K562 (cell line): ENCODE measurements around the gene SERPINA10. TPM values are rescaled to one million over a fixed set of nuclear protein-coding genes. Genes with fewer than 3 reads are reported as not detected.

Source experiments
- ATAC-seq: fragments of 200-7000 bp; cut with Tn5 transposase; 3 replicates; pipeline ENCODE4 v1.9.1; 2020; ENCODE audit warnings: moderate library complexity
- BruUV-seq: library from RNA; stranded (reverse); fragments of 400-500 nt; replicated peaks from 2 replicates; lab custom pipeline; 2021; lab: Mats Ljungman, UMichigan
- CTCF ChIA-PET: fragments of 300-600 bp; formaldehyde crosslinking; extraction: SDS; loops from one replicate; lab custom pipeline; 2021; ENCODE audit warnings: low intra/inter-chr PET ratio; lab: Yijun Ruan, JAX
- POLR2A ChIA-PET: fragments of 300-600, 350-650 bp; sonication (Branson Sonifier 250); formaldehyde crosslinking; extraction: SDS; loops from one replicate; lab custom pipeline; 2021; ENCODE audit warnings: antibody characterized with exemption, inconsistent platforms; lab: Yijun Ruan, JAX
- DNase-seq, 4 experiments: peaks; one replicate each; pipeline versions ENCODE4 v3.0.0 to v3.0.0-alpha.2; 2011 to 2018; ENCODE audit warnings: low spot score in 3 of 4, mixed read lengths in 3 of 4; ENCODE audit errors: extremely low read depth in 1 of 4
- FAIRE-seq: peaks from 2 replicates; lab custom pipeline; 2011; peaks lifted over from hg19 to GRCh38; lab: Jason Lieb, UNC
- H2AFZ ChIP-seq: 2 replicates; pipeline ENCODE4 v1.6.0; 2011; ENCODE audit warnings: low read depth, low read length, control low read depth, inconsistent platforms
- H3K27ac ChIP-seq: fragments of 200-600 bp; 3 replicates; pipeline ENCODE4 v1.8.0; 2011; ENCODE audit warnings: low read depth, mild to moderate bottlenecking, control low read depth, inconsistent platforms, low read length, moderate library complexity, mixed read lengths; ENCODE audit errors: extremely low read depth
- H3K27me3 ChIP-seq, 2 experiments: fragments of 300-600 bp in 1 of 2; 2 replicates in 1 of 2; 3 replicates in 1 of 2; pipeline versions ENCODE4 v1.6.0 to v1.8.0; 2011; ENCODE audit warnings: inconsistent platforms in 2 of 2, low read length in 2 of 2, mild to moderate bottlenecking in 1 of 2, mixed read lengths in 1 of 2, moderate library complexity in 1 of 2; ENCODE audit not compliant: control insufficient read depth in 2 of 2, insufficient read depth in 2 of 2
- H3K36me3 ChIP-seq: fragments of 300-600 bp; 3 replicates; pipeline ENCODE4 v1.8.0; 2011; ENCODE audit warnings: mild to moderate bottlenecking, low read length, inconsistent platforms; ENCODE audit not compliant: control insufficient read depth, insufficient read depth
- H3K4me1 ChIP-seq, 2 experiments: fragments of 200-600 bp in 1 of 2; replicated peaks in 1 of 2; 2 replicates in 1 of 2; 3 replicates in 1 of 2; pipeline versions ENCODE4 v1.5.1 to v1.8.0; 2011; ENCODE audit warnings: inconsistent platforms in 2 of 2, low read length in 2 of 2, mild to moderate bottlenecking in 1 of 2, mixed read lengths in 1 of 2, moderate library complexity in 1 of 2; ENCODE audit not compliant: control insufficient read depth in 2 of 2, insufficient read depth in 2 of 2
- H3K4me2 ChIP-seq: 2 replicates; pipeline ENCODE4 v1.6.1; 2011; ENCODE audit warnings: low read length, control low read depth, inconsistent platforms, mixed read lengths; ENCODE audit not compliant: insufficient read depth
- H3K4me3 ChIP-seq: fragments of 200-600 bp; sonication (generic), shearing (Covaris generic); 2 replicates; pipeline ENCODE4 v1.5.1; 2016; ENCODE audit warnings: control low read depth, inconsistent platforms
- H3K79me2 ChIP-seq: fragments of 200-600 bp; 3 replicates; pipeline ENCODE4 v1.8.0; 2011; ENCODE audit warnings: low read length, inconsistent platforms; ENCODE audit not compliant: control insufficient read depth, insufficient read depth
- H3K9ac ChIP-seq, 2 experiments: 2 replicates each; pipeline versions ENCODE4 v1.6.0 to v1.6.1; 2011; ENCODE audit warnings: low read depth in 2 of 2, low read length in 2 of 2, control low read depth in 1 of 2, inconsistent platforms in 1 of 2, mild to moderate bottlenecking in 1 of 2, mixed read lengths in 1 of 2; ENCODE audit not compliant: insufficient read depth in 1 of 2
- H3K9me1 ChIP-seq: one replicate; pipeline ENCODE4 v1.6.0; 2011; ENCODE audit warnings: inconsistent platforms, mild to moderate bottlenecking, low read length, moderate library complexity; ENCODE audit not compliant: control insufficient read depth, insufficient read depth
- H3K9me3 ChIP-seq: replicated peaks from 2 replicates; pipeline ENCODE4 v1.5.1; 2011; ENCODE audit warnings: low read depth, low read length, inconsistent platforms; ENCODE audit not compliant: control insufficient read depth, insufficient read depth
- H4K20me1 ChIP-seq: replicated peaks from 2 replicates; pipeline ENCODE4 v1.6.1; 2011; ENCODE audit warnings: low read length, inconsistent platforms, mixed read lengths; ENCODE audit not compliant: control insufficient read depth, insufficient read depth
- ARHGAP35 ChIP-seq: fragments of 450-650 bp; IDR thresholded peaks from 2 replicates; pipeline ENCODE4 v1.6.1; 2018; ENCODE audit not compliant: partially characterized antibody
- ATF4 ChIP-seq: fragments of 450-650 bp; formaldehyde crosslinking; IDR thresholded peaks from 2 replicates; pipeline ENCODE4 v1.4.0; 2022; ENCODE audit warnings: mild to moderate bottlenecking, moderate library complexity
- ELK1 ChIP-seq: sonication (generic); formaldehyde crosslinking; IDR thresholded peaks from 2 replicates; pipeline ENCODE4 v1.8.1; 2022; ENCODE audit warnings: missing genetic modification reagents
- GTF2F1 ChIP-seq: IDR thresholded peaks from 2 replicates; pipeline ENCODE4 v1.6.1; 2011; ENCODE audit warnings: low read depth, low read length, improper control_type of control experiment
- HDAC8 ChIP-seq: fragments of 450-650 bp; IDR thresholded peaks from 2 replicates; pipeline ENCODE4 v1.6.1; 2016; ENCODE audit warnings: mild to moderate bottlenecking, missing genetic modification characterization, moderate library complexity, missing compliant biosample characterization
- TAF9B ChIP-seq: fragments of 450-650 bp; IDR thresholded peaks from 2 replicates; pipeline ENCODE4 v1.6.1; 2018; ENCODE audit warnings: mild to moderate bottlenecking; ENCODE audit not compliant: partially characterized antibody
- ZFP30 ChIP-seq: fragments of 250-450 bp; sonication (Bioruptor Pico); IDR thresholded peaks from 2 replicates; pipeline ENCODE4 v1.8.0; 2022; ENCODE audit warnings: moderate library complexity, mild to moderate bottlenecking, inconsistent platforms, borderline replicate concordance
- ZNF174 ChIP-seq: fragments of 250-450 bp; sonication (Bioruptor Pico); IDR thresholded peaks from 2 replicates; pipeline ENCODE4 v1.4.0; 2020; ENCODE audit warnings: mild to moderate bottlenecking
- ZNF217 ChIP-seq: sonication (generic); formaldehyde crosslinking; IDR thresholded peaks from 2 replicates; pipeline ENCODE4 v1.8.0; 2022; ENCODE audit warnings: mild to moderate bottlenecking, missing genetic modification reagents
- ZNF384 ChIP-seq: IDR thresholded peaks from 2 replicates; pipeline ENCODE4 v1.6.1; 2012; ENCODE audit warnings: low read depth, low read length, improper control_type of control experiment
- ZNF444 ChIP-seq: fragments of 250-450 bp; sonication (Bioruptor Pico); IDR thresholded peaks from 2 replicates; pipeline ENCODE4 v1.4.0; 2020; ENCODE audit warnings: mild to moderate bottlenecking, moderate library complexity
- WGBS: fragments of 100-300 bp; shearing (Covaris generic); methylation state at CpG from one replicate; pipeline ENCODE4 v1.1.6; 2016; ENCODE audit warnings: low coverage, mixed read lengths; ENCODE audit not compliant: insufficient coverage; ENCODE audit errors: missing lambda C conversion rate; 5-methylcytosine and 5-hydroxymethylcytosine counted together
- in situ Hi-C: fragments of 300-500 bp; cut with MboI; formaldehyde crosslinking; loops from 4 replicates; pipeline ENCODE4 v1.15.0; 2018; ENCODE audit warnings: inconsistent platforms, mixed read lengths
- intact Hi-C: fragments of 100-400 bp; cut with micrococcal nuclease; formaldehyde crosslinking; loops from 2 replicates; pipeline ENCODE4 v1.14.2; 2022
- polyA plus RNA-seq, 8 experiments: library from polyadenylated mRNA; depleted of rRNA in 4 of 8; stranded (reverse) in 5 of 8; unstranded in 3 of 8; fragments of >200 nt; fragmentation: Nextera tagmentation in 2 of 8; fragmentation: Illumina TruSeq in 1 of 8; extraction: Ambion mirVana in 2 of 8; extraction: Trizol in 1 of 8; gene quantifications; 2 replicates each; pipeline versions ENCODE4 v1.2.1 to v1.2.3, GENCODE V29; 2011 to 2014; ENCODE audit warnings: inconsistent platforms in 1 of 8, missing spikeins in 1 of 8
- total RNA-seq, 7 experiments: library from RNA; depleted of rRNA in 6 of 7; stranded (reverse); fragments of >200 nt in 6 of 7; fragmentation: Illumina TruSeq in 2 of 7; extraction: Trizol in 2 of 7; gene quantifications; 2 replicates each; pipeline versions ENCODE4 v1.2.1 to v1.2.3, GENCODE V29; 2011 to 2021; ENCODE audit warnings: low replicate concordance in 1 of 7
- TF ChIP-seq, protein P1 (sequence below): sonication (generic); formaldehyde crosslinking; IDR thresholded peaks from 2 replicates; pipeline ENCODE4 v1.8.0; 2023; ENCODE audit warnings: mild to moderate bottlenecking, missing genetic modification reagents

Gene SERPINA10
- total and polyA plus RNA-seq, 9 of the 15 experiments (the other 6 are each of a cell fraction or from before 2014, with no cell fraction given) = not detected

DNA sequence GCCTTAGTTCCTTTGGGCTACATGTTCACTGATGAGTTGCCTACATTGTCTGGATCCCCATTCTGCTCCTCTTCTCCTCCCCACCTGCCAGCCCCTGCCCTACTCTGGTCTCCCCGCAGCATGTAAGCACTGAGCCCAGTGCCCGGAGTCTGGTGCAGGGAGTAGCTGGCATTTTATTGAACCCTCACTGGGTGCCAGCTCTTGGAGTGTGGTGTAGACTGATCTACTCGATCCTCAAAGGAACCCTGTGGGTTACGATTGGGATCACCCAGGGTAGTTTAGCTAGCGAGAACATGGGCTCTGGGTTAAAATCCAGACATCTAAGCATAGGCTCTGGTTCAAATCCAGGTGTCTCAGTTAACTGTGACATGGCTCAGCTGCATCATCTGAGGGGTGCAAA, 38.4 kb upstream of the SERPINA10 start:
- CTCF ChIA-PET = no interaction called here
- ATAC-seq = no peak

More for the DNA sequence above, 38.4 kb upstream of the SERPINA10 start:
- in situ Hi-C loops (no loop called here), intact Hi-C loops (no loop called here)
- Histone ChIP-seq H3K4me2 (no peak overlapping the region), H3K9me1 (no peaks in the 10 kb centered on the region), H4K20me1 (no peaks in the 10 kb centered on the region), H3K9me3 (no peaks in the 10 kb centered on the region), H3K36me3 (no peaks in the 10 kb centered on the region), H3K79me2 (no peaks in the 10 kb centered on the region), H3K4me1 (no peaks in the 10 kb centered on the region), H2AFZ (no peak overlapping the region), H3K9ac (no peak overlapping the region), H3K27ac (no peak overlapping the region), H3K4me3 (no peak overlapping the region), H3K27me3 (no peaks in the 10 kb centered on the region)
- no peak for FAIRE-seq
- 0% methylated on average over 5 of the region's 5 CpGs for WGBS
- no TSS peak for BruUV-seq
- DNase-seq = no peak
- TF ChIP-seq ZNF217 (CRISPR knock-in tag) (no peak), HDAC8 (tag) (no peak), TAF9B (no peak), ZNF174 (CRISPR knock-in tag) (no peak), ZNF444 (CRISPR knock-in tag) (no peak), GTF2F1 (no peak), ZNF384 (no peak), ARHGAP35 (no peak), ATF4 (no peak), ELK1 (CRISPR knock-in tag) (no peak), ZFP30 (no peak)
- TF ChIP-seq, protein P1, sequence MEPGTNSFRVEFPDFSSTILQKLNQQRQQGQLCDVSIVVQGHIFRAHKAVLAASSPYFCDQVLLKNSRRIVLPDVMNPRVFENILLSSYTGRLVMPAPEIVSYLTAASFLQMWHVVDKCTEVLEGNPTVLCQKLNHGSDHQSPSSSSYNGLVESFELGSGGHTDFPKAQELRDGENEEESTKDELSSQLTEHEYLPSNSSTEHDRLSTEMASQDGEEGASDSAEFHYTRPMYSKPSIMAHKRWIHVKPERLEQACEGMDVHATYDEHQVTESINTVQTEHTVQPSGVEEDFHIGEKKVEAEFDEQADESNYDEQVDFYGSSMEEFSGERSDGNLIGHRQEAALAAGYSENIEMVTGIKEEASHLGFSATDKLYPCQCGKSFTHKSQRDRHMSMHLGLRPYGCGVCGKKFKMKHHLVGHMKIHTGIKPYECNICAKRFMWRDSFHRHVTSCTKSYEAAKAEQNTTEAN (CRISPR knock-in tag) = no peak
- POLR2A ChIA-PET = no interaction called here
